Transverse colon (tissue), 4 donors: ENCODE measurements around the gene SMPX.

Source experiments
- CTCF ChIP-seq, 5 experiments: fragments of 200-600 bp in 3 of 5; fragments of 450-650 bp in 2 of 5; sonication (generic) in 3 of 5; IDR thresholded peaks; 1 replicate in 2 of 5; 2 replicates in 3 of 5; pipeline ENCODE4 v1.5.1; 2016 to 2017; ENCODE audit warnings: antibody characterized with exemption in 5 of 5, inconsistent platforms in 3 of 5, mild to moderate bottlenecking in 2 of 5, moderate library complexity in 1 of 5
- POLR2AphosphoS5 ChIP-seq, 3 donors: sonication (generic); formaldehyde crosslinking; IDR thresholded peaks; one replicate each; pipeline ENCODE4 v1.6.1; 2016; ENCODE audit warnings: antibody characterized with exemption in 3 of 3

DNA sequence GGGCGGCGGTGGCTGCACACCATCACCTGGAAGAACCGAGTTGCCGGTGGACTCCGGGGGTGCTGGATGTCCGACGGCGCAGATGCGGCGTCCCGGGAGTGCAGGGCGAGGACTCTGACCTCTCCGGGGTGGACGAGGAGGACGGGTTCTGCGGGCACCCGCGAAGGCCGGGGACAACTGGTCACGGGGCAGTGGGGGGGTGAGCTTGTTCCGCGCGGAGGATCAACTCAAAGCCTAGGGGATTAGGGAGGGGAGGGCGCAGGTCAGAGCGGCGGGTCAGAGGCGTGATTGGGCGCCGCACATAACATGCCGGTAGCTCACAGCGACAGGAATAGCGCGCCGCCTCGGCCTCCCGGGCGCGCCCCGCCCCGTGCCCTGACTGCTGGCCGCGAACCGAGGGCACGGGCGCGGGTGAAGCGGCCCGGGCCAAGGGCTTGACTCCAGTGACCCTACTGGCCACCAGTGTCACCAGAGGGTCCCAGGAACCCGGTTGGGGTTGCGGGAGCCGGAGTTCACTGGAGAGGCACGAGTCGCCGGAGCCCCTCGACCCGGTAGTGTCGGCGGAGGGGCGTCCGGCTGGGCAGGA, 99.7 kb downstream of the SMPX start, which contains the start of gene KLHL34:
- TF ChIP-seq CTCF (IDR thresholded peaks at IDR 0.05) (no peak), POLR2AphosphoS5 (IDR thresholded peaks at IDR 0.05) (no peak)
